Upper lobe of left lung (tissue), 6 donors: ENCODE results near the gene ERICH4. TPM values are rescaled to one million over a fixed set of nuclear protein-coding genes. Genes with fewer than 3 reads are reported as not detected.

Experiments
- ATAC-seq, 2 donors: fragments of 200-7000 bp; cut with Tn5 transposase; one replicate each; pipeline ENCODE4 v1.9.1; 2022; ENCODE audit warnings: mild to moderate bottlenecking in 2 of 2, moderate library complexity in 2 of 2; ENCODE audit not compliant: low FRiP score in 2 of 2
- DNase-seq, 2 donors: peaks; one replicate each; pipeline ENCODE4 v3.0.0-alpha.2; 2019 to 2020
- H3K27ac ChIP-seq, 4 donors: fragments of 200-600 bp; sonication (generic); one replicate each; pipeline ENCODE4 v1.5.1; 2016 to 2019
- H3K27me3 ChIP-seq, 4 donors: fragments of 200-600 bp; sonication (generic); one replicate each; pipeline ENCODE4 v1.5.1; 2017 to 2019
- H3K36me3 ChIP-seq, 4 donors: fragments of 200-600 bp; sonication (generic); one replicate each; pipeline ENCODE4 v1.5.1; 2016 to 2019
- H3K4me1 ChIP-seq, 4 donors: fragments of 200-600 bp; sonication (generic); one replicate each; pipeline ENCODE4 v1.5.1; 2018 to 2019
- H3K4me3 ChIP-seq, 4 donors: fragments of 200-600 bp; sonication (generic); one replicate each; pipeline ENCODE4 v1.5.1; 2017 to 2019; ENCODE audit warnings: mild to moderate bottlenecking in 2 of 4, moderate library complexity in 1 of 4
- H3K9me3 ChIP-seq, 4 donors: fragments of 200-600 bp; sonication (generic); one replicate each; pipeline ENCODE4 v1.5.1; 2018 to 2019
- CTCF ChIP-seq, 6 experiments: fragments of 450-650 bp in 4 of 6; fragments of 200-600 bp in 2 of 6; sonication (generic) in 2 of 6; IDR thresholded peaks; one replicate each; pipeline ENCODE4 v1.5.1; 2016 to 2019; ENCODE audit warnings: antibody characterized with exemption in 6 of 6
- EP300 ChIP-seq, 4 donors: sonication (generic); formaldehyde crosslinking; IDR thresholded peaks; one replicate each; pipeline ENCODE4 v1.5.1; 2017; ENCODE audit warnings: antibody characterized with exemption in 4 of 4, control low read depth in 2 of 4
- POLR2A ChIP-seq, 4 donors: fragments of 450-650 bp; IDR thresholded peaks; one replicate each; pipeline ENCODE4 v1.5.1; 2016 to 2017; ENCODE audit warnings: antibody characterized with exemption in 4 of 4, mild to moderate bottlenecking in 2 of 4
- POLR2AphosphoS5 ChIP-seq, 2 donors: sonication (generic); formaldehyde crosslinking; IDR thresholded peaks; one replicate each; pipeline ENCODE4 v1.5.1; 2017; ENCODE audit warnings: antibody characterized with exemption in 2 of 2
- WGBS, 2 donors: methylation state at CpG; one replicate each; pipeline ENCODE4 v1.1.5; 2017 to 2018; 5-methylcytosine and 5-hydroxymethylcytosine counted together
- total RNA-seq, 6 donors: library from RNA; depleted of rRNA in 4 of 6; stranded (reverse); fragments of >200 nt in 4 of 6; gene quantifications; one replicate each; pipeline versions ENCODE4 v1.1.0 to v1.2.1, GENCODE V29; 2016 to 2021
- donor health status: DM: no; HTN: no; CAD: no; lungs with moderate emphysema.
- donor health status: DM: no; HTN: yes; CAD: no; lungs with severe emphysema.

The ERICH4 gene
- total RNA-seq, 6 donors from 2014 or later, result not detected

GRCh38 chr19:41403181-41403970 is 39.6 kb upstream of the ERICH4 start:
- WGBS, 2 donors, result 64 to 72% methylated on average over 11 to 12 of the region's 12 CpGs
- no peak overlapping the region for H3K4me3 ChIP-seq
- no peak for ATAC-seq
- H3K4me1 ChIP-seq, result peaks cover 47 to 72% (median 56%) of the 10 kb centered on the region in 4 donors
- H3K36me3 ChIP-seq, result peaks cover 0 to 14% (median 2%) of the 10 kb centered on the region in 4 donors
- H3K27me3 ChIP-seq, result no peaks in the 10 kb centered on the region
- H3K27ac ChIP-seq, result peak overlapping the region; percentile 24 to 63 (median 40)
- no peak for DNase-seq
- H3K9me3 ChIP-seq, result no peaks in the 10 kb centered on the region
- TF ChIP-seq CTCF (IDR thresholded peaks at IDR 0.05) (no peak), POLR2A (IDR thresholded peaks at IDR 0.05) (no peak), POLR2AphosphoS5 (IDR thresholded peaks at IDR 0.05) (no peak), EP300 (IDR thresholded peaks at IDR 0.05) (no peak)

- Histone ChIP-seq H3K4me3 (no peak overlapping the region), H3K27me3 (no peaks in the 10 kb centered on the region), H3K9me3 (no peaks in the 10 kb centered on the region), H3K4me1 (peaks cover 58 to 83% (median 64%) of the 10 kb centered on the region in 4 donors), H3K27ac (peak overlapping the region; percentile 69 to 92 (median 83)), H3K36me3 (peaks cover 0 to 14% (median 2%) of the 10 kb centered on the region in 4 donors)
- DNase-seq (no peak), ATAC-seq (no peak)
- 66 to 69% methylated on average over 6 of the region's 6 CpGs for WGBS, 2 donors
- TF ChIP-seq CTCF (IDR thresholded peaks at IDR 0.05) (no peak), POLR2AphosphoS5 (IDR thresholded peaks at IDR 0.05) (peak in 1 of 2 donors; percentile 33), EP300 (IDR thresholded peaks at IDR 0.05) (no peak)
Observed at GRCh38 chr19:41405776-41406175, 37.2 kb upstream of the ERICH4 start.

GRCh38 chr19:41407271-41407670 is 35.7 kb upstream of the ERICH4 start:
- ATAC-seq, result peak; percentile 58 to 59
- no peak for DNase-seq

GRCh38 chr19:41408256-41408655 is 34.7 kb upstream of the ERICH4 start:
- Histone ChIP-seq H3K4me3 (no peak overlapping the region), H3K4me1 (peaks cover 62 to 85% (median 79%) of the 10 kb centered on the region in 4 donors), H3K27ac (peak overlapping the region; percentile 81 to 92 (median 84)), H3K36me3 (peaks cover 0 to 17% (median 4%) of the 10 kb centered on the region in 4 donors), H3K27me3 (no peaks in the 10 kb centered on the region), H3K9me3 (no peaks in the 10 kb centered on the region)
- no peak for TF ChIP-seq EP300 (IDR thresholded peaks at IDR 0.05)
- no peak for TF ChIP-seq CTCF (IDR thresholded peaks at IDR 0.05)
- TF ChIP-seq POLR2A (IDR thresholded peaks at IDR 0.05), result no peak
- no peak for TF ChIP-seq POLR2AphosphoS5 (IDR thresholded peaks at IDR 0.05)
- ATAC-seq (no peak), DNase-seq (peak in 1 of 2 donors; percentile 72)
- 65 to 93% methylated on average over 4 of the region's 4 CpGs for WGBS, 2 donors

More at GRCh38 chr19:41407271-41407670, 35.7 kb upstream of the ERICH4 start:
- WGBS, 2 donors, result 17 to 18% methylated on average over 1 to 4 of the region's 4 CpGs
- H3K4me3 ChIP-seq, result no peak overlapping the region
- H3K27ac ChIP-seq, result peak overlapping the region; percentile 69 to 92 (median 83)
- H3K36me3 ChIP-seq, result peaks cover 0 to 23% (median 2%) of the 10 kb centered on the region in 4 donors
- H3K9me3 ChIP-seq, result no peaks in the 10 kb centered on the region
- no peaks in the 10 kb centered on the region for H3K27me3 ChIP-seq
- TF ChIP-seq POLR2AphosphoS5 (IDR thresholded peaks at IDR 0.05), result no peak
- no peak for TF ChIP-seq EP300 (IDR thresholded peaks at IDR 0.05)
- TF ChIP-seq CTCF (IDR thresholded peaks at IDR 0.05), result peak in 1 of 6 experiments; percentile 23
- peak in 1 of 4 donors; percentile 8 for TF ChIP-seq POLR2A (IDR thresholded peaks at IDR 0.05)
- peaks cover 66 to 83% (median 75%) of the 10 kb centered on the region in 4 donors for H3K4me1 ChIP-seq
